Body of pancreas (tissue), 4 donors: ENCODE results near the gene AP5M1.

ENCODE experiments used
- CTCF ChIP-seq, 7 experiments: fragments of 450-650 bp in 4 of 7; fragments of 200-600 bp in 3 of 7; sonication (generic) in 3 of 7; IDR thresholded peaks; one replicate each; pipeline ENCODE4 v1.5.1; 2016 to 2019; ENCODE audit warnings: antibody characterized with exemption in 7 of 7
- POLR2A ChIP-seq, 3 donors: fragments of 450-650 bp; IDR thresholded peaks; one replicate each; pipeline ENCODE4 v1.6.1; 2016; ENCODE audit warnings: antibody characterized with exemption in 3 of 3, mild to moderate bottlenecking in 2 of 3

DNA sequence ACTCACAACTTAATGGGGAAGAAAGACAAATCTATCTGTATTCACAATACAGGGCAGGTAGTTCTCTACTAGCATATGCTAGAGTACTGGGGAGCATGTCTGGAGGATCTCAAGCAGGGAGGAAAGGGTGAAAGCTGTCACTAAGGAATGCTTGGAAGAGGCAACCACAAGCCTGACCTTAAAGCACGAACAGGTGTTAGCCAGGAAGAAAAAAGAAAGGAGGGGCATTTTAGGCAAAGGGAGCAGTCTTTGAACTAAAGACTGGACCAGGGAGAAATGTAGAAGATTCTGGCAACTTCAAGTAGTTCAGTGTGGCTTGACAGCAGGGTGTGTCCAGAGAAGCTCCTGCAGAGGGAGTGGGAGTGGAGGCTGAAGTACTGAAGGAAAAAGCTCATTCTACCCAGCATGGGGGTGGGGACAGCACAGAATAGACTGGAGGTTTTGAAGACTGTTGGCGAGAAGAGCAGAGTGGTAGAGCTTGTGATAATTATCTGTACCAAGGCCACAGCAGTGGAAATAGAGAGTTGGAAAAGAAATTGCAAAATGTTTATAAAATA lies 50.9 kb downstream of the AP5M1 start:
- TF ChIP-seq CTCF (IDR thresholded peaks at IDR 0.05) (no peak), POLR2A (IDR thresholded peaks at IDR 0.05) (no peak)
